Suprapubic skin (tissue), 4 donors: Measurements from ENCODE around the gene CACNA2D3. TPM values are rescaled to one million over a fixed set of nuclear protein-coding genes. Genes with fewer than 3 reads are reported as not detected.

ENCODE experiments used
- DNase-seq, 2 donors: peaks; one replicate each; pipeline ENCODE4 v3.0.0-alpha.2; 2019; ENCODE audit warnings: low spot score in 2 of 2
- H3K27ac ChIP-seq: fragments of 200-600 bp; sonication (generic); one replicate; pipeline ENCODE4 v1.5.1; 2019
- H3K27me3 ChIP-seq: fragments of 200-600 bp; sonication (generic); one replicate; pipeline ENCODE4 v1.5.1; 2019
- H3K36me3 ChIP-seq: fragments of 200-600 bp; sonication (generic); one replicate; pipeline ENCODE4 v1.5.1; 2019
- H3K4me1 ChIP-seq: fragments of 200-600 bp; sonication (generic); one replicate; pipeline ENCODE4 v1.5.1; 2019
- H3K4me3 ChIP-seq: fragments of 200-600 bp; sonication (generic); one replicate; pipeline ENCODE4 v1.5.1; 2019; ENCODE audit warnings: mild to moderate bottlenecking
- H3K9me3 ChIP-seq: fragments of 200-600 bp; sonication (generic); one replicate; pipeline ENCODE4 v1.5.1; 2019
- EP300 ChIP-seq: sonication (generic); formaldehyde crosslinking; IDR thresholded peaks from one replicate; pipeline ENCODE4 v1.6.1; 2017; ENCODE audit warnings: antibody characterized with exemption
- POLR2A ChIP-seq, 2 donors: fragments of 450-650 bp; IDR thresholded peaks; one replicate each; pipeline ENCODE4 v1.6.1; 2017; ENCODE audit warnings: antibody characterized with exemption in 2 of 2, mild to moderate bottlenecking in 2 of 2, moderate library complexity in 2 of 2
- POLR2AphosphoS5 ChIP-seq, 3 donors: sonication (generic); formaldehyde crosslinking; IDR thresholded peaks; one replicate each; pipeline ENCODE4 v1.6.1; 2017; ENCODE audit warnings: antibody characterized with exemption in 3 of 3
- WGBS: methylation state at CpG from one replicate; pipeline ENCODE4 v1.1.5; 2018; 5-methylcytosine and 5-hydroxymethylcytosine counted together
- total RNA-seq, 4 donors: library from RNA; depleted of rRNA; stranded (reverse); fragments of >200 nt; gene quantifications; one replicate each; pipeline ENCODE4 v1.1.0, GENCODE V29; 2016
- TF ChIP-seq, protein P1 (sequence below), 2 donors: fragments of 200-600 bp in 1 of 2; fragments of 450-650 bp in 1 of 2; sonication (generic) in 1 of 2; IDR thresholded peaks; one replicate each; pipeline ENCODE4 v1.5.1; 2016 to 2019; ENCODE audit warnings: antibody characterized with exemption in 2 of 2, mild to moderate bottlenecking in 1 of 2, moderate library complexity in 1 of 2

Gene CACNA2D3
- total RNA-seq, 4 donors from 2014 or later = 0.42 to 2.8 (median 0.95) TPM

DNA sequence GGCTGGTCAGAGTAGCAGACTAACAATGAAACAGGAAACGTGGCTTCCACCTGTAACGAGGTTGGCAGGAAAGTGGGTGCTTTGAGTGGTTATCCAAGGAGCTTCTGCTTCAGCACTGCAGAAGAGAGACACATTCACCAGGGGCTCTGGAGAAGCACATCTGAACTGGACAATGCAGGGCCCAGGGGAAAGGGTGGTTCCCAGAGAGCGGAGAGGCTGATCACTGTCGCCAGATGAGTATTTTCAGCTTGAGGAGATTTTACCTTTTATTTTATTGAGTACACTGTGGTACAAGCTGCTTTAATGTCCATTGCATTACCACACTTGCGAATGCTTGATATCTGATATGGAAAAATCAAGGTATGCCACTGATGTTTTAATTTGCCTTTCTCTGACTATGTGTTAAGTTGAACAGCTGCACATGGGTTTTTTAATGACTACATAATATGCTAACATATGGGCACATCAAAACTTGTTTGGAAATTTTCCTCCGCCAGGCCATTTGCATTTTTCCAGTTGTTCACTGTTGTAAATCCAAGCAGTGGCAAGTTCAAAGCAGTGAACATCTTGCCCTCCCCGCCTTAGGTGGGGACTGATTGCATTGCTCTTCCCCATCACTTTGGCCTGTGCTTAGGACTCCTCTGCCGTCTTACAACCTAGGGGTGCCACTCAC lies 753.4 kb downstream of the CACNA2D3 start:
- TF ChIP-seq, protein P1, sequence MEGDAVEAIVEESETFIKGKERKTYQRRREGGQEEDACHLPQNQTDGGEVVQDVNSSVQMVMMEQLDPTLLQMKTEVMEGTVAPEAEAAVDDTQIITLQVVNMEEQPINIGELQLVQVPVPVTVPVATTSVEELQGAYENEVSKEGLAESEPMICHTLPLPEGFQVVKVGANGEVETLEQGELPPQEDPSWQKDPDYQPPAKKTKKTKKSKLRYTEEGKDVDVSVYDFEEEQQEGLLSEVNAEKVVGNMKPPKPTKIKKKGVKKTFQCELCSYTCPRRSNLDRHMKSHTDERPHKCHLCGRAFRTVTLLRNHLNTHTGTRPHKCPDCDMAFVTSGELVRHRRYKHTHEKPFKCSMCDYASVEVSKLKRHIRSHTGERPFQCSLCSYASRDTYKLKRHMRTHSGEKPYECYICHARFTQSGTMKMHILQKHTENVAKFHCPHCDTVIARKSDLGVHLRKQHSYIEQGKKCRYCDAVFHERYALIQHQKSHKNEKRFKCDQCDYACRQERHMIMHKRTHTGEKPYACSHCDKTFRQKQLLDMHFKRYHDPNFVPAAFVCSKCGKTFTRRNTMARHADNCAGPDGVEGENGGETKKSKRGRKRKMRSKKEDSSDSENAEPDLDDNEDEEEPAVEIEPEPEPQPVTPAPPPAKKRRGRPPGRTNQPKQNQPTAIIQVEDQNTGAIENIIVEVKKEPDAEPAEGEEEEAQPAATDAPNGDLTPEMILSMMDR (IDR thresholded peaks at IDR 0.05) = no peak
- TF ChIP-seq POLR2AphosphoS5 (IDR thresholded peaks at IDR 0.05) (no peak), EP300 (no peak), POLR2A (IDR thresholded peaks at IDR 0.05) (no peak)
- 57% methylated on average over 8 of the region's 8 CpGs for WGBS
- Histone ChIP-seq H3K4me1 (peaks cover 14% of the 10 kb centered on the region), H3K36me3 (no peaks in the 10 kb centered on the region), H3K27me3 (no peaks in the 10 kb centered on the region), H3K4me3 (no peak overlapping the region), H3K27ac (no peak overlapping the region), H3K9me3 (no peaks in the 10 kb centered on the region)
- no peak for DNase-seq

DNA sequence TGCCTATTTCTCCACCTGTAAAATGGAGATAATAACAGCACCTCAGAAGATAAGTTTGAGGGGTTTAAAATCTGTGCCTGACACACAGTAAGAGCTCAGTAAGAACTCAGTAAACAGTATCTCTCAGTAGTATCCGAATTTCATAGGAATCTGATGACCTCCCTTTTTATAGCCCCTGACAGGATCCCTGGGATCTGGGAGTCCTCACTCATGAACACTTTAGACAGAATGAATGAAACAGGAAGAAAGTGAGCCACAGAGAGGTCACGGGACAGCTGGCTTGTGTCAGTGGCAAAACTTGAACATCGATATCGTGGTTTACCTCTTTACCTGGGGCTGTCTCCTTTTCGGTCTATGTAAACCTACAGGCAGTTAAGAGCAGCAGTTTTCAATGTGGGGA lies 754.3 kb downstream of the CACNA2D3 start:
- H3K4me1 ChIP-seq = peaks cover 13% of the 10 kb centered on the region
- no peak overlapping the region for H3K4me3 ChIP-seq
- H3K27ac ChIP-seq = no peak overlapping the region
- no peaks in the 10 kb centered on the region for H3K27me3 ChIP-seq
- no peaks in the 10 kb centered on the region for H3K36me3 ChIP-seq
- 98% methylated on average over 5 of the region's 5 CpGs for WGBS
- no peak for DNase-seq
- no peak for TF ChIP-seq EP300
- TF ChIP-seq POLR2A (IDR thresholded peaks at IDR 0.05) = no peak
- TF ChIP-seq, protein P1 (IDR thresholded peaks at IDR 0.05) = no peak
- no peak for TF ChIP-seq POLR2AphosphoS5 (IDR thresholded peaks at IDR 0.05)
- no peaks in the 10 kb centered on the region for H3K9me3 ChIP-seq

DNA sequence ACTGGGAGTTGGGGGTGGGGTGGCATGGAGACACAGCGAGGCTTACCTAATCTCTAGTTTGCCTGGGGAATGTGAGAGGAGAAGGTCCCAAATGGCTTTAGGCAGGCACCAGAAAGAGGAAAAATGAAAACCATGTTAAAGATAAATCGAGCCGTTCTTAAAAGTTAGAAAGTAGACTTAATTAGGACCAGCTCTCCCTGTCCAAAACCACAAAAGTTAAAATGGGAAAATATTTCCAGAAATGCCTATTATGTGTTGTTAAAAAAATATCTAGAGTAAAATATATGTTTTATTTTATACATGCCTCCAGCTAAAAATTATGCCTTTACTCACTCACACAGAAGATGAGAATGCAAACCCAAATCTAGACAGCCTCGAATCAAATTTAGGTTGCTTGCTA lies 755.4 kb downstream of the CACNA2D3 start:
- H3K27me3 ChIP-seq = no peaks in the 10 kb centered on the region

DNA sequence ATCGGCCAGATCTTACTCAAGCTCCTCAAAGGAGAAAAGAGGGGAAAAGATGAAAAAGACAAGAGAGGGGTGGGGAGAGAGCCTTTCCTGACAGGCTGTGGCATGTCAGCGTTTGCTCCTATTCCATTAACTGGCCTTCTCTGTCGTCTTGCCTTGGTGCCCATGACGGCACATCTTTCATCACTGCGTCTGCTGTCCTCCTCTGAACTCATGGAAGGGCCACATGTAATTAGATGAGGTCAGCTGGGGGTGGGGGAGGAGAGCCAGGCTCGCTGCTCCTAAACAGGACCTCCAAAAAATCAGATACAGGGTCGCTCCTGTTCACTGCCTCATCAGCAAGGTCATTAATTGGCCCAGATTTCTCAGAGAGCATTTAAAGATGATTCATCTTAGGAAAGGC lies 755.8 kb downstream of the CACNA2D3 start:
- WGBS = 47% methylated on average over 7 of the region's 7 CpGs

More for the DNA sequence above, 755.4 kb downstream of the CACNA2D3 start:
- DNase-seq = no peak
- Histone ChIP-seq H3K4me1 (peaks cover 20% of the 10 kb centered on the region), H3K27ac (no peak overlapping the region), H3K9me3 (no peaks in the 10 kb centered on the region), H3K4me3 (no peak overlapping the region), H3K36me3 (no peaks in the 10 kb centered on the region)
- TF ChIP-seq EP300 (no peak), POLR2A (IDR thresholded peaks at IDR 0.05) (no peak), POLR2AphosphoS5 (IDR thresholded peaks at IDR 0.05) (no peak)
- TF ChIP-seq, protein P1 (IDR thresholded peaks at IDR 0.05) = no peak
- 59% methylated on average over 4 of the region's 4 CpGs for WGBS

More for the DNA sequence above, 755.8 kb downstream of the CACNA2D3 start:
- TF ChIP-seq, protein P1 (IDR thresholded peaks at IDR 0.05) = no peak
- TF ChIP-seq POLR2AphosphoS5 (IDR thresholded peaks at IDR 0.05) = no peak
- TF ChIP-seq POLR2A (IDR thresholded peaks at IDR 0.05) = no peak
- no peak for TF ChIP-seq EP300
- no peak for DNase-seq
- Histone ChIP-seq H3K27me3 (no peaks in the 10 kb centered on the region), H3K9me3 (no peaks in the 10 kb centered on the region), H3K27ac (no peak overlapping the region), H3K4me3 (no peak overlapping the region), H3K4me1 (peaks cover 23% of the 10 kb centered on the region), H3K36me3 (no peaks in the 10 kb centered on the region)
